ENCODE measurements around the gene CCDC83.

CCDC83 gene

GRCh38 chr11:85855341-85855656, at the start of gene CCDC83:
CCDC83 (plus strand) TSS chr11:85855383; CDS start chr11:85865124, 9,741 bp downstream.
- DNase-seq = peak in 1 of 58 donors; percentile 59

GRCh38 chr11:85805387-85805786, 49.8 kb upstream of the CCDC83 start:
- peak in 2 of 58 donors; percentile 1 to 4 for DNase-seq

GRCh38 chr11:85806016-85806415, 49.2 kb upstream of the CCDC83 start:
- no peak for DNase-seq

GRCh38 chr11:85806876-85807275, 48.3 kb upstream of the CCDC83 start:
- DNase-seq = peak in 3 of 58 donors; percentile 1 to 14 (median 11)

GRCh38 chr11:85809191-85809590, 46.0 kb upstream of the CCDC83 start:
- DNase-seq = peak in 1 of 58 donors; percentile 1

GRCh38 chr11:85809863-85810262, 45.3 kb upstream of the CCDC83 start:
- peak in 22 of 58 donors; percentile 1 to 47 (median 20) for DNase-seq

- peak in 14 of 58 donors; percentile 2 to 58 (median 43) for DNase-seq
These were observed 44.7 kb upstream of the CCDC83 start for GRCh38 chr11:85810521-85810870.

GRCh38 chr11:85810871-85811611, 44.1 kb upstream of the CCDC83 start, which contains the start of gene SYTL2:
SYTL2 (minus strand) TSS chr11:85811141; CDS start chr11:85757725, 53,416 bp downstream.
- peak in 54 of 58 donors; percentile 22 to 81 (median 58) for DNase-seq

GRCh38 chr11:85811624-85812023, 43.6 kb upstream of the CCDC83 start:
- no peak for DNase-seq

- no peak for DNase-seq
These were observed 41.5 kb upstream of the CCDC83 start for GRCh38 chr11:85813721-85814120.

GRCh38 chr11:85815186-85815931, 39.8 kb upstream of the CCDC83 start:
- DNase-seq = no peak

- DNase-seq = no peak
These were observed 35.7 kb upstream of the CCDC83 start for GRCh38 chr11:85819441-85819840.

- no peak for DNase-seq
These were observed 33.5 kb upstream of the CCDC83 start for GRCh38 chr11:85821636-85822035.

- DNase-seq = no peak
These were observed 32.4 kb upstream of the CCDC83 start for GRCh38 chr11:85822814-85823213.

- DNase-seq = no peak
These were observed 31.4 kb upstream of the CCDC83 start for GRCh38 chr11:85823816-85824215.

GRCh38 chr11:85825616-85826015, 29.6 kb upstream of the CCDC83 start:
- no peak for DNase-seq

- peak in 30 of 58 donors; percentile 1 to 58 (median 17) for DNase-seq
These were observed 28.9 kb upstream of the CCDC83 start for GRCh38 chr11:85826116-85826855.

GRCh38 chr11:85827748-85828639, 27.2 kb upstream of the CCDC83 start:
- DNase-seq = no peak

- DNase-seq = no peak
These were observed 26.6 kb upstream of the CCDC83 start for GRCh38 chr11:85828640-85828978.

- DNase-seq = no peak
These were observed 26.0 kb upstream of the CCDC83 start for GRCh38 chr11:85829172-85829571.

- DNase-seq = no peak
These were observed 24.1 kb upstream of the CCDC83 start for GRCh38 chr11:85831050-85831449.
